H7 (cell line): ENCODE results near the gene TTN. TPM values are rescaled to one million over a fixed set of nuclear protein-coding genes. Genes with fewer than 3 reads are reported as not detected.

Experiments
- DNase-seq: peaks from one replicate; pipeline ENCODE4 v3.0.0; 2012
- H3K27me3 ChIP-seq: 2 replicates; pipeline ENCODE4 v1.6.0; 2011; ENCODE audit warnings: mild to moderate bottlenecking, low read length; ENCODE audit not compliant: control insufficient read depth, insufficient read depth
- H3K36me3 ChIP-seq: replicated peaks from 2 replicates; pipeline ENCODE4 v1.5.1; 2011; ENCODE audit warnings: low read length; ENCODE audit not compliant: control insufficient read depth, insufficient read depth
- H3K4me3 ChIP-seq: 2 replicates; pipeline ENCODE4 v1.5.1; 2011; ENCODE audit warnings: low read depth, mild to moderate bottlenecking, control low read depth, low read length, moderate library complexity; ENCODE audit not compliant: insufficient read depth
- total RNA-seq: library from RNA; depleted of rRNA; stranded (reverse); fragments of >200 nt; shearing (Covaris generic); gene quantifications from 2 replicates; pipeline ENCODE4 v1.2.3, GENCODE V29; 2014

Gene TTN
- total RNA-seq, 1 experiment from 2014 or later, result 0.80 TPM

DNA sequence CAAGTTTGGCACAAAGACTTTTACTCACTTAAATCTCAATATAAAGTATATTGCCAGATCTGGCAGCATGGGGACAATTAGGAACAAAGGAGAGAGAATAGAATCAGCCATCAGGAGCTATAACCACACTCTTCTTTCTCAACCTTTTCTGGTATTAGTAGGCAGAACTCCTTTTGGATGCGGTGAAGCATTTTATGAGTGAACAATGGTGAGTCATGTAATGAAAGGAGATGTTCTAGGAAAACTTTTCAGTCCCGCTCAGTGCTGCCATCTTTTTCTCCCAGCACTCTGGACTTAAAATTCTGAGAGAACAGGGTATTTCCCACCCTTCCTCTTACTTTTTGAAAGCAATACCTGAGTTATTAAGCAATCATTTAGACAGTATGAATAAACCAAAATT, 294.7 kb downstream of the TTN start:
- DNase-seq, result no peak
- no peak overlapping the region for H3K4me3 ChIP-seq
- no peaks in the 10 kb centered on the region for H3K36me3 ChIP-seq
- no peaks in the 10 kb centered on the region for H3K27me3 ChIP-seq

GRCh38 chr2:178510384-178510783, 296.8 kb downstream of the TTN start:
- H3K4me3 ChIP-seq, result no peak overlapping the region
- no peaks in the 10 kb centered on the region for H3K27me3 ChIP-seq
- no peak for DNase-seq
- no peaks in the 10 kb centered on the region for H3K36me3 ChIP-seq

DNA sequence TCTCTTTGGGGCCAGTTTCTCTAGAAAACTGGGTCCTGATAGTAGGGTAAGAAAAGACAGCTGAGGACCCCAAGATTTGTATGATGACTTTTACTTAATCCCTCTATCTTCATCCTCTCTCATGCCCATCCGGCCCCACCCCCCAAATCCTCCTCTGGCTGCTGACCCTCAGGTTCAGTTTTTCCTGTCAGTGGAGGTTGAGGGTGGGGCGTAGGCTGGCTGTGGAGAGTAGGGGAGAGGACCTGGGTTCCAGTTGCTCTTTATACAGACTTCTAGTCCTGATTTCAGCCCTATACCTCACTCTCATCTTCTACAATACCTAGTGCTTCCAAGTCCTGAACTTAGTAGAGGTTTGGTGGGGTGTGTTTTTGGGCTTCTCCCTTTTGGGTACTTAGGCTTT, 298.6 kb downstream of the TTN start:
- Histone ChIP-seq H3K27me3 (no peaks in the 10 kb centered on the region), H3K36me3 (no peaks in the 10 kb centered on the region), H3K4me3 (no peak overlapping the region)
- no peak for DNase-seq

DNA sequence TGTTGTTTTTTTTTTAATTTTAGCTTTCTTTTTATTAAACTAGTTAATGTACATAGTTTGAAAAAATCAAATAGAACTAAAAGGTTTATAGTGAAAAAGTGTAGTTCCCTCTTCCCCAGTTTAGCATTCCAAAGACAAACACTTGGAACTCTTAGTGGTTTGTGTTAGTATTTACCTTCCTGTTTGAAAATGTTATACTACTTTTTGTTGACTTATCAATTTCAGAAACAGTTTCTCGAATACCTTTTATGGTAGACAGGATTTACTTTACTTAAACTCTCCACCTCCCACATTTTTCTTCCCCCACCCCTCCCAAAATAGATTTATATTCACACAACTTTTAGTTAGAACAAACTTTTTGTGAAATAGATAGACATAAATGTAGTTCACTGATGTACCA, 300.3 kb downstream of the TTN start:
- Histone ChIP-seq H3K4me3 (no peak overlapping the region), H3K27me3 (no peaks in the 10 kb centered on the region), H3K36me3 (peaks cover 1% of the 10 kb centered on the region; the same call in 1 of the 2 replicates)
- no peak for DNase-seq

- Histone ChIP-seq H3K4me3 (no peak overlapping the region), H3K27me3 (no peaks in the 10 kb centered on the region), H3K36me3 (peaks cover 1% of the 10 kb centered on the region; the same call in 1 of the 2 replicates)
- no peak for DNase-seq
Measured at GRCh38 chr2:178506524-178506923, 300.7 kb downstream of the TTN start.

DNA sequence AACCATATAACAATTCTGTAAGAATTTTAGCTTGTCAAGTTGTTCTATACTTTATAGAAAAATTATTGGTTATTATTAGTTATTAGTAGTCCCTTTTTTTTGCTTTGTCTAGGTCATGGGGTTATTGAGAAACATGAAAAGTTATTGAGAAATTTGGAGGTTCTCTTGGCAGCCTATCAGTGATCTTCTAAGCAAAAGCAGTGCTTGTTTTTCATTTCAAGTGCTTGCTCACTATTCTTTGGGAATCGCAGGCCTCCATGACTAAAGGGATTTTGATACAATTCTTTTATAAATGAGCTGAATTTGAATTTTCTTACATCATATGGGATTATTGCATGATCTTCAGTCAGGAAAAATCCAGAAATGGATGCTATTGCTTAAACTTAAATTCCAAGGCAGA, 301.1 kb downstream of the TTN start:
- DNase-seq, result no peak
- Histone ChIP-seq H3K4me3 (no peak overlapping the region), H3K27me3 (no peaks in the 10 kb centered on the region), H3K36me3 (peaks cover 1% of the 10 kb centered on the region; the same call in 1 of the 2 replicates)

DNA sequence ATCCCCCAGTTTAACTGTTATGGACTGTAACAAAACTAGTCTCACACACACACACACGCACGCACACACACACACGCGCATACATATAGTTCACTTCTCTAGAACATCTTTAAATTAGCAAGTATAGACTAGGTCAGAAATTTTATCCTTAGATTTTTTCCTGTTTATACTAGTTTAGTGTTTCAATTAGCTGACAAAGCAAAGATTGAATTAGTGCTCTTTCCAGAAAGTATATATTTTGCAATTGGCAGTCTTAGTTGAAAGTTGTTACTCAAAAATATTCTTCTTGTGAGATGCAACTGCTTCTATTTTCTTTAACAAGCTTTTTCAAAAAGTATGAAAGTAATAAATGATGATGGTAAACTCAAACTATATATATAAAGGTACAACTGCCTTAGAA, 304.5 kb downstream of the TTN start:
- DNase-seq, result no peak
- Histone ChIP-seq H3K27me3 (no peaks in the 10 kb centered on the region), H3K4me3 (no peak overlapping the region), H3K36me3 (peaks cover 1% of the 10 kb centered on the region; the same call in 1 of the 2 replicates)

GRCh38 chr2:178499640-178500039, 307.6 kb downstream of the TTN start:
- H3K36me3 ChIP-seq, result peaks cover 3% of the 10 kb centered on the region
- DNase-seq, result no peak

GRCh38 chr2:178498137-178498536, 309.1 kb downstream of the TTN start:
- peaks cover 9% of the 10 kb centered on the region for H3K36me3 ChIP-seq

More at GRCh38 chr2:178499640-178500039, 307.6 kb downstream of the TTN start:
- Histone ChIP-seq H3K4me3 (no peak overlapping the region), H3K27me3 (no peaks in the 10 kb centered on the region)

DNA sequence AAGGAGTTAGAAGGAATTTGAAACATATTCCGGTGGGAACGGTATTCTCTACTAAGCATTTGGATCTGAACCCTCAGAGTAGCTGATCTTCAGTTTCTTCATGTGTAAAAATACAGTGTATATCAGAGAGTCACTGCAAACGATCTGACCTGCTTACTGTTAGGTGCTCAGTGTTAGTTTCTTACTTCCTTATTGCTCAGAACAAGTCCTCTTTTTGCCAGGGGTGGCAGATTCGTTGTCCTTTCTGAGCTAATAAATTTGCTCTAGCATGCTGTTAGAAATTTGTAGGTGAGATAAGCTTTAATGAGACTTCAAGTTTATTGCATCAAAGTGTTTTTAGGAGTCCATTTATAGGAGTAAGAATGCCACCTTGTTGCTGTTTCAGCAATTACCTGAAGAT, 311.2 kb downstream of the TTN start:
- no peak for DNase-seq
- Histone ChIP-seq H3K4me3 (no peak overlapping the region), H3K36me3 (peaks cover 7% of the 10 kb centered on the region), H3K27me3 (no peaks in the 10 kb centered on the region)

More at GRCh38 chr2:178498137-178498536, 309.1 kb downstream of the TTN start:
- no peak for DNase-seq
- H3K4me3 ChIP-seq, result no peak overlapping the region
- H3K27me3 ChIP-seq, result no peaks in the 10 kb centered on the region

GRCh38 chr2:178491612-178492011, 315.6 kb downstream of the TTN start:
- no peak for DNase-seq
- H3K36me3 ChIP-seq, result peaks cover 7% of the 10 kb centered on the region
- no peak overlapping the region for H3K4me3 ChIP-seq
- no peaks in the 10 kb centered on the region for H3K27me3 ChIP-seq

DNA sequence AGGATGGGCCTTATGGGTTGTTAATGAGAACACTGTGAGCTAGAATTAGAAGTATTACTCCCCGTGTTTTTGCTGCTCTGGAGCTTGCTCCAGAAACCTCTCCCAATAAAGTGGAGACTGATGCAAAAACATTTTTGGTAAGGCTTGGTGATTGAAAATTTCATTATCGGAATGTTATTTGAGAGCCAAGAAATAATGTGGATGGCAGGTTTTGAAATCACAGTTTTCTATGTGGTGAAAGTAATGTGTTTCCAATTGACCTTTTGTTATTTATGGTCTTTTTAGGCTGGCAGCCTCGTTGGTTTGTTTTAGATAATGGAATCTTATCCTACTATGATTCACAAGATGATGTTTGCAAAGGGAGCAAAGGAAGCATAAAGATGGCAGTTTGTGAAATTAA, 321.9 kb downstream of the TTN start:
- H3K4me3 ChIP-seq, result no peak overlapping the region
- no peaks in the 10 kb centered on the region for H3K27me3 ChIP-seq
- no peaks in the 10 kb centered on the region for H3K36me3 ChIP-seq
- no peak for DNase-seq

DNA sequence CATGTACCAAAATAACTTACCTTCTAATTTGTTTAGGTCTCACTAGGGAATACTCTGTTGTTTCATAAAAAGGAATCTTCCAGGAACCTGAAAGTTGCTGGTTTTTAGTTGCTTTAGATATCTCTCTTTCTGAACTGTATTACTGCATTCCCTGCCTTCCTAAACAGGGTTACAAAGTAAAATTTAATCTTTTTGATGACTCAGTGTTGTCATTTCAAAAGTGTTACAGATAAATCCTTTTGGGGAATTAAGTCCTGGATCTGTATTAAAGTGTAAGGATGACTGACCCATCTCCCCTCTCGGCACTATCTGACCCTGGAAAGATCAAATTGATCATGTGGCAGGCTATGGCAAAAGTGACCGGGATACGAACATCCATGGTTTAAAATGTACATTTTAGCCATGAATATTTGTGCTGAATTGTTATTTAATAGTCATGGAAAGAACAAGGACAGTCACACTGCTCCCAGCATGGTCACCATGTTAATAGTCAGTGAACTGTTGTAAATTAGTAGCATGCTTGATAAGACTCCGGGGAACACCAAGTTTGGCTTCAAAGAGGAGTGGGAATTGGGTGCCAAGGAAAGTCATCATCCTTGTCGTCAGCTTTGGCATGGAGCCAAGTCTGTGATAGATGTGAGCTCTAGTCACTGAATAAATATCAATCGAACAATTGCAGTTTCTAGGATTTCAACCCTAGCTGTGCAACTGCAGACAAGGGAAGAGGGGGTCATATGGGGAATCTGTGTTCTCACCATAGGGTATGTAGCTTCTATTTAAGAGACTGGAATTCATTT, 322.8 kb downstream of the TTN start:
- no peaks in the 10 kb centered on the region for H3K36me3 ChIP-seq
- no peak for DNase-seq
- no peaks in the 10 kb centered on the region for H3K27me3 ChIP-seq
- H3K4me3 ChIP-seq, result no peak overlapping the region

DNA sequence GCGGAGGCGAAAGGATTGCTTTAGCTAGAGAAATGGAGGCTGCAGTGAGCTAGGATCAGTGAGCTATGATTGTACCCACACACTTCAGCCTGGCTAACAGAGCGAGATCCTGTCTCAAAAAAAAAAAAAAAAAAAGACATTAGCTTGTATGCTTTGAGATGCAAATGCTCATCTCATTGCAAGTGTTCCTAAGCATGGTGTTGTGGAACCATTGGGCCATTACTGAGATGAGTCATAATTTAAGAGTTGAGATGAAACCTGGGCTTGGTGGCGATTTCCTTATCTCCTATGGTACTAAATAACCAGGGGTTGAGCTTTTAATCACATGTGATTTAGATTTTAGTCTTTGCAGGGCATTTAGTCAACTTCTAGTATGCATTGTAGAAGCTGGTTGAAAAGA, 324.8 kb downstream of the TTN start:
- Histone ChIP-seq H3K27me3 (no peaks in the 10 kb centered on the region), H3K4me3 (no peak overlapping the region), H3K36me3 (no peaks in the 10 kb centered on the region)
- DNase-seq, result no peak

GRCh38 chr2:178480227-178481181, 326.7 kb downstream of the TTN start, which contains the start of gene PLEKHA3:
Gene PLEKHA3 (plus strand): TSS chr2:178480457. CDS start chr2:178480870, 413 bp downstream.
- DNase-seq, result peak; percentile 93
- peak within 1 kb of the TSS; percentile 67 for H3K4me3 ChIP-seq
- no peaks in the 10 kb centered on the region for H3K27me3 ChIP-seq
- no peaks in the 10 kb centered on the region for H3K36me3 ChIP-seq
